AG04450 (cell line): ENCODE data around the gene PHLDA2. TPM values are rescaled to one million over a fixed set of nuclear protein-coding genes. Genes with fewer than 3 reads are reported as not detected.

ENCODE experiments used
- CTCF ChIA-PET: fragments of 300-600, 350-600 bp; formaldehyde crosslinking; extraction: SDS; loops from one replicate; lab custom pipeline; 2022; ENCODE audit warnings: antibody characterized with exemption, inconsistent platforms; lab: Charles Lee
- POLR2A ChIA-PET: fragments of 350-600 bp; formaldehyde crosslinking; extraction: SDS; loops from one replicate; lab custom pipeline; 2021; ENCODE audit warnings: antibody characterized with exemption, inconsistent platforms; lab: Yijun Ruan, JAX
- DNase-seq: peaks from one replicate; pipeline ENCODE4 v3.0.0-alpha.2; 2011; ENCODE audit warnings: low read depth, low spot score
- H3K27ac ChIP-seq: one replicate; pipeline ENCODE4 v1.5.1; 2012; ENCODE audit warnings: low read depth, low read length, control low read depth
- H3K27me3 ChIP-seq: one replicate; pipeline ENCODE4 v1.6.0; 2012; ENCODE audit warnings: low read length; ENCODE audit not compliant: control insufficient read depth, insufficient read depth
- H3K4me3 ChIP-seq: 2 replicates; pipeline ENCODE4 v1.5.1; 2011; ENCODE audit warnings: mild to moderate bottlenecking, low read depth, low read length, control low read depth
- H3K9me3 ChIP-seq: 2 replicates; pipeline ENCODE4 v1.5.1; 2012; ENCODE audit warnings: low read length; ENCODE audit not compliant: control insufficient read depth, insufficient read depth
- CTCF ChIP-seq: IDR thresholded peaks from 2 replicates; pipeline ENCODE4 v1.5.1; 2011; ENCODE audit warnings: low read depth, low read length, control low read depth, inconsistent platforms
- polyA plus RNA-seq: library from polyadenylated mRNA; depleted of rRNA; stranded (reverse); fragments of >200 nt; gene quantifications from 2 replicates; pipeline ENCODE4 v1.2.3, GENCODE V29; 2011

The PHLDA2 gene
- polyA plus RNA-seq, 1 experiment: 9.6 TPM

- ChIA-PET POLR2A (interaction anchor here (0.6 to 1.0 kb wide), 2 partner anchors 13 to 34 kb away, joined by 3 read pairs; no protein-coding TSS in a partner anchor), CTCF (no interaction called here)
- no peak for DNase-seq
- Histone ChIP-seq H3K27me3 (no peaks in the 10 kb centered on the region), H3K9me3 (peaks cover under 1% of the 10 kb centered on the region; the same call in 1 of the 2 replicates), H3K4me3 (no peak overlapping the region), H3K27ac (no peak overlapping the region)
- no peak for TF ChIP-seq CTCF
Observed at GRCh38 chr11:2931771-2932738, 2.8 kb upstream of the PHLDA2 start.

- Histone ChIP-seq H3K9me3 (no peaks in the 10 kb centered on the region; the same call in 1 of the 2 replicates), H3K27me3 (no peaks in the 10 kb centered on the region), H3K4me3 (no peak overlapping the region), H3K27ac (no peak overlapping the region)
- ChIA-PET POLR2A (no interaction called here), CTCF (no interaction called here)
- DNase-seq: no peak
- no peak for TF ChIP-seq CTCF
Observed at GRCh38 chr11:2931420-2931746, 2.2 kb upstream of the PHLDA2 start.

- peak overlapping the region; percentile 77 for H3K4me3 ChIP-seq
- no peak for DNase-seq
- no peaks in the 10 kb centered on the region; the same call in 1 of the 2 replicates for H3K9me3 ChIP-seq
- TF ChIP-seq CTCF: no peak; the same call in none of the 2 replicates
- peak overlapping the region; percentile 92 for H3K27ac ChIP-seq
- CTCF ChIA-PET: interaction anchor here (1.1 to 2.3 kb wide), 6 partner anchors 15 to 398 kb away, joined by 3 to 15 read pairs (median 4); no protein-coding TSS in a partner anchor
- POLR2A ChIA-PET: interaction anchor here (0.6 to 2.5 kb wide), 6 partner anchors 15 to 989 kb away, joined by 3 to 32 read pairs (median 4); a partner anchor contains a TSS
- no peaks in the 10 kb centered on the region for H3K27me3 ChIP-seq
Observed at GRCh38 chr11:2930704-2931419, 1.6 kb upstream of the PHLDA2 start.

GRCh38 chr11:2929950-2930703, 907 bp upstream of the PHLDA2 start:
- H3K9me3 ChIP-seq: no peaks in the 10 kb centered on the region; the same call in 1 of the 2 replicates
- H3K4me3 ChIP-seq: peak overlapping the region; percentile 77
- TF ChIP-seq CTCF: peak; percentile 53
- no peaks in the 10 kb centered on the region for H3K27me3 ChIP-seq
- POLR2A ChIA-PET: interaction anchor here (0.6 to 2.8 kb wide), 26 partner anchors 11 to 988 kb away, joined by 3 to 32 read pairs (median 3); partner anchors contain the start of genes CARS1, CDKN1C, NAP1L4 and TSSC4
- CTCF ChIA-PET: interaction anchor here (0.6 to 2.3 kb wide), 13 partner anchors 11 to 982 kb away, joined by 3 to 15 read pairs (median 4); no protein-coding TSS in a partner anchor
- peak overlapping the region; percentile 92 for H3K27ac ChIP-seq
- peak; percentile 18 for DNase-seq
